Neural cell (in vitro differentiated cells): ENCODE results near the gene PTPN9. TPM values are rescaled to one million over a fixed set of nuclear protein-coding genes. Genes with fewer than 3 reads are reported as not detected.

ENCODE experiments used
- H2AFZ ChIP-seq: fragments of 200-600, 300-800 bp; sonication (generic), shearing (Covaris generic); 2 replicates; pipeline ENCODE4 v1.6.0; 2014; ENCODE audit warnings: low read depth, mild to moderate bottlenecking, antibody characterized with exemption, low read length, moderate library complexity
- H3F3A ChIP-seq: fragments of 200-600 bp; shearing (Covaris generic); 2 replicates; pipeline ENCODE4 v1.6.1; 2016; ENCODE audit warnings: mild to moderate bottlenecking, moderate library complexity, mixed read lengths, antibody characterized with exemption, low read length; ENCODE audit not compliant: insufficient read depth, poor library complexity, severe bottlenecking
- H3K27ac ChIP-seq: fragments of 200-600, 300-800 bp; sonication (generic), shearing (Covaris generic); 2 replicates; pipeline ENCODE4 v1.5.1; 2014; ENCODE audit warnings: mild to moderate bottlenecking, low read length, moderate library complexity
- H3K27me3 ChIP-seq: fragments of 300-800, 200-600 bp; sonication (generic), shearing (Covaris generic); 2 replicates; pipeline ENCODE4 v1.6.0; 2014; ENCODE audit warnings: mild to moderate bottlenecking, low read depth, low read length, moderate library complexity; ENCODE audit not compliant: insufficient read depth
- H3K36me3 ChIP-seq: fragments of 300-800, 200-600 bp; sonication (generic), shearing (Covaris generic); 2 replicates; pipeline ENCODE4 v1.5.1; 2014; ENCODE audit warnings: mild to moderate bottlenecking, antibody characterized with exemption, low read length, moderate library complexity; ENCODE audit not compliant: insufficient read depth
- H3K4me2 ChIP-seq: fragments of 300-800, 200-600 bp; sonication (generic), shearing (Covaris generic); 2 replicates; pipeline ENCODE4 v1.6.0; 2014; ENCODE audit warnings: mild to moderate bottlenecking, low read length
- H3K4me3 ChIP-seq: fragments of 300-800, 200-600 bp; sonication (generic), shearing (Covaris generic); 2 replicates; pipeline ENCODE4 v1.5.1; 2014; ENCODE audit warnings: mild to moderate bottlenecking, low read length, moderate library complexity
- H3K79me2 ChIP-seq: fragments of 200-600 bp; shearing (Covaris generic); replicated peaks from 2 replicates; pipeline ENCODE4 v1.6.0; 2014; ENCODE audit warnings: mild to moderate bottlenecking, low read length, moderate library complexity; ENCODE audit not compliant: insufficient read depth
- H3K9ac ChIP-seq: fragments of 300-800, 200-600 bp; sonication (generic), shearing (Covaris generic); 2 replicates; pipeline ENCODE4 v1.6.1; 2016; ENCODE audit warnings: mild to moderate bottlenecking, low read length, mixed read lengths
- H3K9me2 ChIP-seq: fragments of 200-600 bp; shearing (Covaris generic); 2 replicates; pipeline ENCODE4 v1.6.1; 2016; ENCODE audit warnings: mild to moderate bottlenecking, low read length, mixed read lengths; ENCODE audit not compliant: insufficient read depth
- H3K9me3 ChIP-seq: fragments of 200-600, 300-800 bp; sonication (generic), shearing (Covaris generic); 2 replicates; pipeline ENCODE4 v1.6.1; 2016; ENCODE audit warnings: mild to moderate bottlenecking, mixed run types, low read length, moderate library complexity, mixed read lengths
- H4K20me1 ChIP-seq: fragments of 200-600 bp; shearing (Covaris generic); 2 replicates; pipeline ENCODE4 v1.6.1; 2016; ENCODE audit warnings: mild to moderate bottlenecking, mixed run types; ENCODE audit not compliant: insufficient read depth
- CTCF ChIP-seq: fragments of 450-650 bp; IDR thresholded peaks from 2 replicates; pipeline ENCODE4 v1.5.1; 2014; ENCODE audit warnings: antibody characterized with exemption, mild to moderate bottlenecking, moderate library complexity; ENCODE audit not compliant: poor library complexity, severe bottlenecking
- EP300 ChIP-seq: fragments of 450-650 bp; conservative IDR thresholded peaks from 2 replicates; pipeline ENCODE4 v1.6.1; 2014; ENCODE audit warnings: antibody characterized with exemption, mild to moderate bottlenecking, moderate library complexity; ENCODE audit not compliant: poor library complexity, severe bottlenecking
- EZH2 ChIP-seq: fragments of 200-600, 300-800 bp; shearing (Covaris generic), sonication (generic); IDR thresholded peaks from 2 replicates; pipeline ENCODE4 v1.6.1; 2014; ENCODE audit warnings: antibody characterized with exemption, low read length, borderline replicate concordance, mild to moderate bottlenecking; ENCODE audit not compliant: insufficient read depth, poor library complexity, severe bottlenecking
- MXI1 ChIP-seq: fragments of 450-650 bp; conservative IDR thresholded peaks from 2 replicates; pipeline ENCODE4 v1.6.1; 2014; ENCODE audit warnings: antibody characterized with exemption, mild to moderate bottlenecking; ENCODE audit not compliant: poor library complexity, severe bottlenecking
- POLR2AphosphoS5 ChIP-seq: IDR thresholded peaks from 2 replicates; pipeline ENCODE4 v1.6.1; 2012
- RAD21 ChIP-seq: fragments of 450-650 bp; conservative IDR thresholded peaks from 2 replicates; pipeline ENCODE4 v1.6.1; 2014; ENCODE audit warnings: antibody characterized with exemption, mild to moderate bottlenecking, moderate library complexity
- SMC3 ChIP-seq: fragments of 450-650 bp; conservative IDR thresholded peaks from 2 replicates; pipeline ENCODE4 v1.6.1; 2014; ENCODE audit warnings: antibody characterized with exemption, mild to moderate bottlenecking, moderate library complexity; ENCODE audit not compliant: poor library complexity
- TAF1 ChIP-seq: IDR thresholded peaks from 2 replicates; pipeline ENCODE4 v1.6.1; 2012; ENCODE audit warnings: low read depth
- polyA plus RNA-seq: library from polyadenylated mRNA; depleted of rRNA; stranded (reverse); fragments of >200 nt; gene quantifications from 2 replicates; pipeline ENCODE4 v1.2.3, GENCODE V29; 2014
- TF ChIP-seq, protein P1 (sequence below): IDR thresholded peaks from 2 replicates; pipeline ENCODE4 v1.6.1; 2012; ENCODE audit warnings: borderline replicate concordance

Gene PTPN9
- polyA plus RNA-seq, 1 donor from 2014 or later: 33.1 TPM

- no peak for TF ChIP-seq RAD21
- no peak for TF ChIP-seq CTCF
- TF ChIP-seq TAF1: no peak
- TF ChIP-seq, protein P1, sequence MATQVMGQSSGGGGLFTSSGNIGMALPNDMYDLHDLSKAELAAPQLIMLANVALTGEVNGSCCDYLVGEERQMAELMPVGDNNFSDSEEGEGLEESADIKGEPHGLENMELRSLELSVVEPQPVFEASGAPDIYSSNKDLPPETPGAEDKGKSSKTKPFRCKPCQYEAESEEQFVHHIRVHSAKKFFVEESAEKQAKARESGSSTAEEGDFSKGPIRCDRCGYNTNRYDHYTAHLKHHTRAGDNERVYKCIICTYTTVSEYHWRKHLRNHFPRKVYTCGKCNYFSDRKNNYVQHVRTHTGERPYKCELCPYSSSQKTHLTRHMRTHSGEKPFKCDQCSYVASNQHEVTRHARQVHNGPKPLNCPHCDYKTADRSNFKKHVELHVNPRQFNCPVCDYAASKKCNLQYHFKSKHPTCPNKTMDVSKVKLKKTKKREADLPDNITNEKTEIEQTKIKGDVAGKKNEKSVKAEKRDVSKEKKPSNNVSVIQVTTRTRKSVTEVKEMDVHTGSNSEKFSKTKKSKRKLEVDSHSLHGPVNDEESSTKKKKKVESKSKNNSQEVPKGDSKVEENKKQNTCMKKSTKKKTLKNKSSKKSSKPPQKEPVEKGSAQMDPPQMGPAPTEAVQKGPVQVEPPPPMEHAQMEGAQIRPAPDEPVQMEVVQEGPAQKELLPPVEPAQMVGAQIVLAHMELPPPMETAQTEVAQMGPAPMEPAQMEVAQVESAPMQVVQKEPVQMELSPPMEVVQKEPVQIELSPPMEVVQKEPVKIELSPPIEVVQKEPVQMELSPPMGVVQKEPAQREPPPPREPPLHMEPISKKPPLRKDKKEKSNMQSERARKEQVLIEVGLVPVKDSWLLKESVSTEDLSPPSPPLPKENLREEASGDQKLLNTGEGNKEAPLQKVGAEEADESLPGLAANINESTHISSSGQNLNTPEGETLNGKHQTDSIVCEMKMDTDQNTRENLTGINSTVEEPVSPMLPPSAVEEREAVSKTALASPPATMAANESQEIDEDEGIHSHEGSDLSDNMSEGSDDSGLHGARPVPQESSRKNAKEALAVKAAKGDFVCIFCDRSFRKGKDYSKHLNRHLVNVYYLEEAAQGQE: no peak
- no peak for TF ChIP-seq EZH2
- no peak for TF ChIP-seq POLR2AphosphoS5
- no peak for TF ChIP-seq EP300
- TF ChIP-seq SMC3: no peak
- TF ChIP-seq MXI1: no peak
- Histone ChIP-seq H3K4me3 (no peak overlapping the region), H3F3A (no peaks in the 10 kb centered on the region), H3K27me3 (no peaks in the 10 kb centered on the region), H2AFZ (no peak overlapping the region), H3K4me2 (no peak overlapping the region), H3K27ac (no peak overlapping the region), H3K9me3 (no peaks in the 10 kb centered on the region), H3K9ac (no peak overlapping the region), H3K79me2 (no peaks in the 10 kb centered on the region), H4K20me1 (no peaks in the 10 kb centered on the region), H3K36me3 (peaks cover 4% of the 10 kb centered on the region), H3K9me2 (no peaks in the 10 kb centered on the region)
These were observed 110.1 kb downstream of the PTPN9 start for GRCh38 chr15:75468913-75469598.

DNA sequence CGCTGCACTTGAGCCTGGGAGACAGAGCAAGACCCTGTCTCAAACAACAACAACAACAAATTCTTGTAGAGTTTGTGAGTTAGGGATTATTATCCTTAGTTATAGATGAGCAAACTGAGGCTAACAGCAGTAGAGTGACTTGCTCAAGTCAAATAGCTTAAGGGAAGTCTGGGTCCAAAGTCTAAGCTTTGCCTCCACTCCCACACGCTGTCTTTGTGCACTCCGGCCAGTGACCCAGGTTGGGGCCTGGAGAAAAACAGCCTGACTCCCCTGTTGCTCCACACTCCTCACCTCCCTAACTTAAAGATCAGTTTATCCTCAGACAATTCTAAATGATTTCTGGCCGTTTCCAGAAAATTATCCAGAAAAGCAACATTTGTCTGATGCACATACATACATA, 118.5 kb downstream of the PTPN9 start:
- Histone ChIP-seq H3K9me2 (no peaks in the 10 kb centered on the region), H3K27ac (no peak overlapping the region)

More for the DNA sequence above, 118.5 kb downstream of the PTPN9 start:
- H3K79me2 ChIP-seq: no peaks in the 10 kb centered on the region
- H3K4me2 ChIP-seq: no peak overlapping the region
- H3K27me3 ChIP-seq: no peaks in the 10 kb centered on the region
- H3K4me3 ChIP-seq: no peak overlapping the region
- H3K36me3 ChIP-seq: no peaks in the 10 kb centered on the region
- H3K9ac ChIP-seq: no peak overlapping the region
- no peak for TF ChIP-seq SMC3
- no peak for TF ChIP-seq TAF1
- TF ChIP-seq EZH2: no peak
- no peaks in the 10 kb centered on the region for H3K9me3 ChIP-seq
- no peaks in the 10 kb centered on the region for H3F3A ChIP-seq
- H4K20me1 ChIP-seq: no peaks in the 10 kb centered on the region
- H2AFZ ChIP-seq: no peak overlapping the region
